RWPE1 (cell line): Measurements from ENCODE around the gene PSPC1.
"Not testable (repeated sequence)": the region's sequence is repeated elsewhere in the genome, so short reads cannot be mapped to it uniquely, and the experiment has no call there.

ENCODE experiments used
- CTCF ChIA-PET: fragments of 350-600 bp; sonication (Branson Sonifier 250); formaldehyde crosslinking; extraction: SDS; loops from one replicate; lab custom pipeline; 2021; lab: Yijun Ruan, JAX
- POLR2A ChIA-PET: fragments of 400-600 bp; formaldehyde crosslinking; extraction: SDS; loops from one replicate; lab custom pipeline; 2020; ENCODE audit warnings: antibody characterized with exemption; ENCODE audit not compliant: low non-redundant PET; lab: Yijun Ruan, JAX
- DNase-seq: peaks from one replicate; pipeline ENCODE4 v3.0.0; 2012; ENCODE audit warnings: low spot score
- H3K27ac ChIP-seq: fragments of 450-650 bp; 2 replicates; pipeline ENCODE4 v1.5.1; 2017
- CTCF ChIP-seq: fragments of 450-650 bp; conservative IDR thresholded peaks from 2 replicates; pipeline ENCODE4 v1.5.1; 2017; ENCODE audit warnings: low read depth, mild to moderate bottlenecking

PSPC1 gene

GRCh38 chr13:19725320-19725719 lies 57.4 kb downstream of the PSPC1 start:
- no peak for DNase-seq
- ChIA-PET CTCF (no interaction called here), POLR2A (no interaction called here)
- H3K27ac ChIP-seq, result no peak overlapping the region
- TF ChIP-seq CTCF, result no peak

GRCh38 chr13:19720039-19720438 lies 62.7 kb downstream of the PSPC1 start:
- no peak for TF ChIP-seq CTCF
- no peak for DNase-seq
- CTCF ChIA-PET, result no interaction called here
- H3K27ac ChIP-seq, result no peak overlapping the region
- POLR2A ChIA-PET, result no interaction called here

GRCh38 chr13:19713186-19713965 lies 69.4 kb downstream of the PSPC1 start:
- no peak for TF ChIP-seq CTCF
- peak; percentile 36 for DNase-seq
- ChIA-PET POLR2A (no interaction called here), CTCF (interaction anchor here (0.6 to 0.7 kb wide), 2 partner anchors 25 to 114 kb away, joined by 3 read pairs; no protein-coding TSS in a partner anchor)
- H3K27ac ChIP-seq, result no peak overlapping the region

GRCh38 chr13:19709782-19710181 lies 73.0 kb downstream of the PSPC1 start:
- CTCF ChIA-PET, POLR2A ChIA-PET, H3K27ac ChIP-seq, DNase-seq: not testable (repeated sequence)

GRCh38 chr13:19709039-19709438 lies 73.7 kb downstream of the PSPC1 start:
- DNase-seq, H3K27ac ChIP-seq, CTCF ChIA-PET, POLR2A ChIA-PET: not testable (repeated sequence)

GRCh38 chr13:19704256-19704655 lies 78.5 kb downstream of the PSPC1 start:
- H3K27ac ChIP-seq, CTCF ChIA-PET, DNase-seq, POLR2A ChIA-PET: not testable (repeated sequence)

GRCh38 chr13:19701619-19702018 lies 81.1 kb downstream of the PSPC1 start:
- DNase-seq, CTCF ChIA-PET, POLR2A ChIA-PET, H3K27ac ChIP-seq: not testable (repeated sequence)

GRCh38 chr13:19700963-19701362 lies 81.8 kb downstream of the PSPC1 start:
- DNase-seq, H3K27ac ChIP-seq, POLR2A ChIA-PET, CTCF ChIA-PET: not testable (repeated sequence)

GRCh38 chr13:19695829-19696228 lies 86.9 kb downstream of the PSPC1 start:
- POLR2A ChIA-PET, result no interaction called here
- H3K27ac ChIP-seq, result no peak overlapping the region
- DNase-seq, result no peak
- CTCF ChIA-PET, result no interaction called here
- TF ChIP-seq CTCF, result no peak
